ENCODE results near the gene OR10AG1. TPM values are rescaled to one million over a fixed set of nuclear protein-coding genes. Genes with fewer than 3 reads are reported as not detected.

Gene OR10AG1
- total and polyA plus RNA-seq, 2 donors (not counting 3 experiments of a cell fraction or from before 2014, with no cell fraction given): not detected

GRCh38 chr11:56010716-56011115 is 41.0 kb upstream of the OR10AG1 start:
- no peaks in the 10 kb centered on the region for H3K79me2 ChIP-seq (ENCODE audit: control insufficient read depth, insufficient read depth, low read length)
- no peak overlapping the region for H3K27ac ChIP-seq (ENCODE audit: insufficient read depth, low read depth, low read length)
- H3K36me3 ChIP-seq (ENCODE audit: control insufficient read depth in 2 of 2, extremely low read depth in 1 of 2, insufficient read depth in 2 of 2, low read length in 2 of 2): no peaks in the 10 kb centered on the region
- no peak overlapping the region for H2AFZ ChIP-seq (ENCODE audit: low read depth, low read length)
- no peak for DNase-seq (ENCODE audit: low read depth, low spot score)
- H3K9me3 ChIP-seq (replicated peaks; ENCODE audit: control insufficient read depth, insufficient read depth, low read length): peaks cover 3% of the 10 kb centered on the region
- H3K4me1 ChIP-seq (ENCODE audit: control insufficient read depth, extremely low read depth, insufficient read depth, low read length): no peaks in the 10 kb centered on the region
- TF ChIP-seq EZH2 (IDR thresholded peaks at IDR 0.05; ENCODE audit: borderline replicate concordance, low read depth, low read length, severe bottlenecking): no peak
- TF ChIP-seq, protein P1, sequence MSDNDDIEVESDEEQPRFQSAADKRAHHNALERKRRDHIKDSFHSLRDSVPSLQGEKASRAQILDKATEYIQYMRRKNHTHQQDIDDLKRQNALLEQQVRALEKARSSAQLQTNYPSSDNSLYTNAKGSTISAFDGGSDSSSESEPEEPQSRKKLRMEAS (IDR thresholded peaks at IDR 0.05; ENCODE audit: insufficient read depth, insufficient read length): no peak
- no peak for TF ChIP-seq CTCF (IDR thresholded peaks at IDR 0.05; ENCODE audit: extremely low read depth in 1 of 2, insufficient read depth in 1 of 2, low read depth in 1 of 2, low read length in 2 of 2)
- no peak for TF ChIP-seq MYC (IDR thresholded peaks at IDR 0.05; ENCODE audit: low read depth, low read length)
- TF ChIP-seq GATA2 (IDR thresholded peaks at IDR 0.05; ENCODE audit: insufficient read depth, insufficient read length, low read depth, low read length): no peak
- no peak for TF ChIP-seq POLR2A (IDR thresholded peaks at IDR 0.05; ENCODE audit: low read depth, low read length)
- H3K9ac ChIP-seq (replicated peaks; ENCODE audit: extremely low read depth, insufficient read depth, low read length): no peak overlapping the region
- no peaks in the 10 kb centered on the region for H3K9me1 ChIP-seq (replicated peaks; ENCODE audit: control insufficient read depth, extremely low read depth, insufficient read depth, low read length)
- no TSS peak for BruUV-seq (replicated peaks)
- intact Hi-C loops (cut with micrococcal nuclease) (no loop called here), dilution Hi-C loops (cut with MboI; ENCODE audit: extremely low pct_ligation_motif_present, low sequenced_read_pairs) (no loop called here)
- H3K4me3 ChIP-seq (replicated peaks in 1 of 3; ENCODE audit: insufficient read depth in 1 of 3, low read depth in 1 of 3, low read length in 3 of 3): no peak overlapping the region
- CTCF ChIA-PET: no interaction called here
- H3K4me2 ChIP-seq (ENCODE audit: insufficient read depth, low read length): no peak overlapping the region
- FAIRE-seq: no peak
- H4K20me1 ChIP-seq (replicated peaks; ENCODE audit: control insufficient read depth, extremely low read depth, insufficient read depth, low read length): no peaks in the 10 kb centered on the region
- no peaks in the 10 kb centered on the region for H3K27me3 ChIP-seq (ENCODE audit: control insufficient read depth in 2 of 2, insufficient read depth in 2 of 2, low read length in 2 of 2)
- POLR2A ChIA-PET: no interaction called here

DNA sequence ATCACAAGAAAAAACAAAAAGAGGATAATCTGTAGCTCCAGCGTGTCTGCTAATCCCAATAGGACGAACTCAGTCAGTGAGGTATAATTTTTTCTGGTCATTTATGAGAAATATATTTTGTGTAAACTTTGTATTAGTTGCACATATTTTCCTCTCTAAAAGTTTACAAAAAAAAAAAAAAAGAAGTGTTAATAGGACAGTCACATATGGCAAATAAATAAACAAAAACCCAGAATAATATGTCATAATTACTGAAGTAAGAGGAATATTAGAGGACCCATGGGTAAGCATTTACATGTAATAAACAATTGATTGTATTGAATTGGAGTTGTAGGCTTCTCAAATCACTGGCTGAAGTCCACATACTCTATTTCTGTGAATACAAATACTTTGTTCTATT is 24.8 kb upstream of the OR10AG1 start, which contains the start of gene OR5F1:
Gene OR5F1 (minus strand): TSS at position 101 of the 400 bp plus-strand sequence. CDS start 0 bp downstream, at position 101.
- Histone ChIP-seq H3K9ac (replicated peaks; ENCODE audit: extremely low read depth, insufficient read depth, low read length) (no peak within 1 kb of the TSS), H3K9me3 (replicated peaks; ENCODE audit: control insufficient read depth, insufficient read depth, low read length) (peaks cover 2% of the 10 kb centered on the region), H3K27ac (ENCODE audit: insufficient read depth, low read depth, low read length) (no peak within 1 kb of the TSS), H3K4me3 (replicated peaks in 1 of 3; ENCODE audit: insufficient read depth in 1 of 3, low read depth in 1 of 3, low read length in 3 of 3) (no peak within 1 kb of the TSS), H3K36me3 (ENCODE audit: control insufficient read depth in 2 of 2, extremely low read depth in 1 of 2, insufficient read depth in 2 of 2, low read length in 2 of 2) (no peaks in the 10 kb centered on the region), H3K4me1 (ENCODE audit: control insufficient read depth, extremely low read depth, insufficient read depth, low read length) (no peaks in the 10 kb centered on the region), H2AFZ (ENCODE audit: low read depth, low read length) (no peak within 1 kb of the TSS), H3K79me2 (ENCODE audit: control insufficient read depth, insufficient read depth, low read length) (no peaks in the 10 kb centered on the region), H4K20me1 (replicated peaks; ENCODE audit: control insufficient read depth, extremely low read depth, insufficient read depth, low read length) (no peaks in the 10 kb centered on the region), H3K9me1 (replicated peaks; ENCODE audit: control insufficient read depth, extremely low read depth, insufficient read depth, low read length) (no peaks in the 10 kb centered on the region), H3K27me3 (ENCODE audit: control insufficient read depth in 2 of 2, insufficient read depth in 2 of 2, low read length in 2 of 2) (no peaks in the 10 kb centered on the region), H3K4me2 (ENCODE audit: insufficient read depth, low read length) (no peak within 1 kb of the TSS)
- CTCF ChIA-PET: no interaction called here
- no TSS peak for BruUV-seq (replicated peaks)
- TF ChIP-seq FOS (IDR thresholded peaks at IDR 0.05; ENCODE audit: borderline replicate concordance, insufficient read depth, low read length) (no peak), POLR2AphosphoS5 (IDR thresholded peaks at IDR 0.05; ENCODE audit: insufficient read depth, low read depth, low read length) (no peak), JUN (IDR thresholded peaks at IDR 0.05; ENCODE audit: borderline replicate concordance, insufficient read depth, insufficient read length, low read depth) (no peak), POLR2A (IDR thresholded peaks at IDR 0.05; ENCODE audit: low read depth, low read length) (no peak), EZH2 (IDR thresholded peaks at IDR 0.05; ENCODE audit: borderline replicate concordance, low read depth, low read length, severe bottlenecking) (no peak), CTCF (IDR thresholded peaks at IDR 0.05; ENCODE audit: extremely low read depth in 1 of 2, insufficient read depth in 1 of 2, low read depth in 1 of 2, low read length in 2 of 2) (no peak), MYC (IDR thresholded peaks at IDR 0.05; ENCODE audit: low read depth, low read length) (no peak), GATA2 (IDR thresholded peaks at IDR 0.05; ENCODE audit: insufficient read depth, insufficient read length, low read depth, low read length) (no peak)
- TF ChIP-seq, protein P1 (IDR thresholded peaks at IDR 0.05; ENCODE audit: insufficient read depth, insufficient read length): no peak
- dilution Hi-C loops (cut with MboI; ENCODE audit: extremely low pct_ligation_motif_present, low sequenced_read_pairs): no loop called here
- DNase-seq (ENCODE audit: low read depth, low spot score) (no peak), FAIRE-seq (no peak)
- POLR2A ChIA-PET: no interaction called here
- intact Hi-C loops (cut with micrococcal nuclease): no loop called here
